GM18505 (cell line): Measurements from ENCODE around the gene KREMEN1.

ENCODE experiments used
- ATAC-seq: cut with Tn5 transposase; IDR thresholded peaks from one replicate; pipeline ENCODE4 v1.9.1; 2021; ENCODE audit not compliant: unreplicated experiment
- POLR2A ChIP-seq: IDR thresholded peaks from 4 replicates; pipeline ENCODE4 v1.6.1; 2011; ENCODE audit warnings: borderline replicate concordance; ENCODE audit not compliant: insufficient read depth, insufficient read length; ENCODE audit errors: extremely low read depth

KREMEN1 gene

DNA sequence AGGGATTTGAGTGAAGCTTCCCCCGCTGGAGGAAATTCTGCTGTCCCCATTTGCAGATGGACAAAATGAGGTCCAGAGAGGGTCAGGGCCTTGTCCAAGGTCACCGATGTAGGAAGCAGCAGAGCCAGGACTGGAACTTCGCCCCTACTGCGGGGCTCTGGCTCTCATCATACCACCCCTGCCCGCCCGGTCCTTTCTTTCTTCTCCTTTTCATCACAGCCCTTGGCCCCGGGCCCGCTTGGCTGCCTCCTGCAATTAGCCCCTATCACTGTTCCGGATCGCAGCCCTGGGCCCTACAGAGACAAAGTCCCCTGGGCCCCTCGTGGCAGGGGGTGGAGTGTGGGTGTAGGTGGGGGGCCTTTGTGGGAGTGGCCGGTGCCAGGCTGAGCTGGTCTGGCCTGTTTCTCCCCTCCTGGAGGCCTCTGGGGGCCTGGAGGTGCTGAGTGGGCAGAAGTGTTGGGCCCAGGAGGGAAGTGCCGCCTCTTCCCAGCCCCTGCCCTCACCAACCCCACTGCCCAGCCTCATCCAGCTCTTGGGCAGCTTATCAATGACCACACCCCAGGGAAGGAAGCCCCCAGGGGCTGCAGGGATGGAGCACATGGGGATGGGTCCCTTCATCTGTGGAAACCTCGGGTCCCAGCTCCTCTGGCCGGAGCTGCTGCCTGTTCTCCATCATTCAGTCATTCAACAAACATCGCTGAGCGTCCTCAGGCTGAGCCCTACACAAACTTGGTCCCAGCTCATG lies 136.2 kb downstream of the KREMEN1 start:
- no peak for ATAC-seq
- TF ChIP-seq POLR2A, result no peak

DNA sequence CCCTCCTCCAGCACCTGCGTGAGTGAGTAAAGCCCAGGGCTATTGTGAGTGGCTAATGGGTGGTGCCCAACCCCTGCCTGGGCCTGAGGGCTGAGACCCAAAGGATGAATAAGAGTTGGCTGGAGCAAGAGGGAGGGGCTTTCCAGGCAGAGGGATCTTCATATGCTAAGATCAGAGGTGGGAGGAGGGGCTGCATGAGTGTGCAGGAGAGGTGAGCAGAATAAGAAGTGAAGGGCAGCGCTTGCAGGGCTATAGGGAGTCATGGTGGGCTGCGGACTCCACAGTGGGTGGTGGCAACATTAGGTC lies 136.7 kb downstream of the KREMEN1 start:
- no peak for ATAC-seq
- TF ChIP-seq POLR2A, result no peak

DNA sequence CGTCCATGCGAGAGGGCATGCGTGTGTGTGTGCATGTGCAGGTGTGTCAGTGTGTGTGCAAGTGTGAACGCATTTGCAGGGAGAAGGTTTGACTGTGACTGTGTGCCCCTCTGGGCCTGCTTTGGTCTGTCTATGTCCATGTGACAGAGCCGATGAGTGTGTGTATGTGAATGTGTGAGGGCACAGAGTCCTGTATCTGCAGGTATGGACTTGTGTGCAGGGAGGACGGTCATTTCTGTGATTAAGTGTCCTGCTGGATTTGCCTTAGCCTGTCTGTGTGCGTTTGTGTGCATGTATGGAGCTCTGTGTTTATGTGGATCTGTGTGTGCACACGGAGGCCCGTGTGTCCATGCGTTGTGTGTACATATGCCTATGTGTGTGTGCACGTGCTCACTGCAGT lies 138.2 kb downstream of the KREMEN1 start:
- no peak for ATAC-seq
- TF ChIP-seq POLR2A, result no peak

DNA sequence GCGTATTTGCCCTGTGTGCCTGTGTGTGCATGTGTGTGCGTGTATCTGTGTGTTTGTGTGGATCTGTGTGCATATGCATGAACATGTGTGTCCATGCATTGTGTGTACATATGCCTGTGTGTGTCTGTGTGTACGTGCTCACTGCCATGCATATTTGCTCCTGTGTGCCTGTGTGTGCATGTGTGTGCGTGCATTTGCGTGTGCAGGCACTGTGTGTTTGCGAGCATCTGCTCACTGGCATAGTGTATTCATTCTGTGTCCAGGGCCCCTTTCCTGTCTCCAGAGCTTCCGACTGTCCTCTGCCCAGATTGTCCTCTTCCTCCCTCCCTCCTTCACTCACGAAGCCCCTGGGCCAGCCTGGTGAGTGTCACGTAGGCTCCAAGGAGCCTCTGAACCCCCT lies 138.6 kb downstream of the KREMEN1 start:
- no peak for TF ChIP-seq POLR2A
- ATAC-seq, result no peak

DNA sequence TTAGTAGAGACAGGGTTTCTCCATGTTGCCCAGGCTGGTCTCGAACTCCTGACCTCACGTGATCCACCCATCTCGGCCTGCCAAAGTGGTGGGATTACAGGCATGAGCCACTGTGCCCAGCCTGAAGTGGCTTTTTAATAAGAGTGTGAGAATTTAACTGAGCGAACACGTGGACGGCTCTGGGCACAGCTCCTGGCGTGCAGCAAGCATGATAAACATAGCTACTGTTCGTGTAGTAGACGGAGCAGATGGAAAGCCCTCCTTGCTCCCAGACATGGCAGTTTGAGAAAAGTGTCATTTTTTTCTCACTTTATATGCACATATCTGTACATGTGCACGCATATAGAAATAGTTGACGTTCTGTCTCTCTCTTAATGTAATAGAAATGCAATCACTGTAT lies 139.9 kb downstream of the KREMEN1 start:
- TF ChIP-seq POLR2A, result no peak
- ATAC-seq, result no peak

DNA sequence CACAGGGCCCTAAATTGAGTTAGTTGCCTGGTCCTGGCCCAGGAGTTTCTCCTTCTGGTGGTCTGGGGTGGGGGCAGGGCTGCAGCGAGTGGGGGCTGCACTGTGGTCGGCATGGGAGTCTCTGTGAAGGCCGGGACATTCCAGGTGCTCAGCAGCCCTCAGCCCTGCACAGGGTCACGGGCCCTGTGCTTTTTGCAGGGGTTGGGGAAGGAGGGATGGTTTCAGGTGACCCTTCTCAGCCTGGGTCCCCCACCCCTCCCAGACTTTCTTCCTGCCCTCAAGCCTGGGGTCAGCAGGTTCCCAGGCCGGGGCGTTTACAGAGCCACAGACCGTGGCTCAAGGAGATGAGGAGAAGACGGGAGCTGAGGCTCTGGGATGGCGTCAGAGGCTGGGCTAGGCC lies 140.7 kb downstream of the KREMEN1 start:
- TF ChIP-seq POLR2A, result no peak
- ATAC-seq, result no peak

DNA sequence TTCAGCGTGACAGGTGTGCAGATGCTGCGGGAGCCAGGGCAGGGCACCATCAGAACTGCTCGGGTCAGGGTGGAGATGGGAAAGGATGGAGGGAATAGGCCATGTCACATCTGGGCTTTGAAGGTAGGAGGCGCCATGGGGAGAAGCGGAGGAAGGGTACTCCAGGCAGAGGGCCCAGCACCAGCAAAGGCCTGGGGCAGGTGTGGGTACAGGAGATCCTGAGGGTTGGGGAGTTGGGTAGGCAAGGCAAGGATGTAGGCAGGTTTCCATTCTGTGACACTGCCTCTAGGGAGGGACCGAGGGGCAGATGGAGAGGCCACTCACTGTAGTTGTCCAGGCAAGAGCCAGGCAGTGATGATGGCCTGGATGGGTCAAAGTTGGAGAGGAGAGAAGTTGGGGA lies 141.4 kb downstream of the KREMEN1 start:
- ATAC-seq, result no peak
- no peak for TF ChIP-seq POLR2A

DNA sequence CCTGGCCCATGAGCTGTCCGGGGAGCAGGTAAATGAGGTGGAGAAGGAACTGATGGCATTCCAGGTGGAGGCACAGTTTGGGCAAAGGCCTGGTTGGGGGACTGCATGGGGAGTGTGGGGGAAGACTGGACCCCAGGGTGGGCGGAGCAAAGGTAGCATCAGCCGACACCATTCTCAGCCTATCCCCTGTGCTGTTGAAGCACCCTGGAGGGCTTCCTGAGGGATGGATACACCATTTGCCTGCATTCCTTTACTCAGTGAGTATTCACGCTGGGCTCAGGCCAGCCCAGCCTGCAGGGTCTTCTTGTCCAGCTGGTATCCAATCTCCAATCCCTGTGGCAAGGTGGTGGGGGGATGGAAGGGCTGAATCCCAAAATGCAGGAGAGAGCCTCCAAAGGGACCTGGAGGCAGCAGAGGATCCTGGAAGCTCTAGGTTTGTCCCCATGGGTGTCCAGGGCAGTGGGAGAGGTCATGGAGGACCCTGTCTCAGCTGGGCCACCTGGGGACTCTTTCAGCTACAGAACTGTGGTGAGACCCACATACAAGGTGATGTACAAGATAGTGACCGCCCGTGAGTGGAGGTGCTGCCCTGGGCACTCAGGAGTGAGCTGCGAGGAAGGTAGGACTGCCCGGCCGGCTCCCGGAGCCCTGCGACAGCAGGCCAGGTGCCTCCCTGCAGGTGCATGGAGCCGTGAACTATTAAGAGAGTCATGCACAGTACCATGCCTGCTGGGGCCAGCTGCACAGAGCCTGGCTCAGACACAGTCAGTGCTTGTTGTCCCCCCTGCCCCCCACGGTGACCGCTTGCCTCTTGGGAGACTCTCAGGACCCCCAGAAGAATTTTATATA lies 142.4 kb downstream of the KREMEN1 start:
- no peak for ATAC-seq
- no peak for TF ChIP-seq POLR2A

DNA sequence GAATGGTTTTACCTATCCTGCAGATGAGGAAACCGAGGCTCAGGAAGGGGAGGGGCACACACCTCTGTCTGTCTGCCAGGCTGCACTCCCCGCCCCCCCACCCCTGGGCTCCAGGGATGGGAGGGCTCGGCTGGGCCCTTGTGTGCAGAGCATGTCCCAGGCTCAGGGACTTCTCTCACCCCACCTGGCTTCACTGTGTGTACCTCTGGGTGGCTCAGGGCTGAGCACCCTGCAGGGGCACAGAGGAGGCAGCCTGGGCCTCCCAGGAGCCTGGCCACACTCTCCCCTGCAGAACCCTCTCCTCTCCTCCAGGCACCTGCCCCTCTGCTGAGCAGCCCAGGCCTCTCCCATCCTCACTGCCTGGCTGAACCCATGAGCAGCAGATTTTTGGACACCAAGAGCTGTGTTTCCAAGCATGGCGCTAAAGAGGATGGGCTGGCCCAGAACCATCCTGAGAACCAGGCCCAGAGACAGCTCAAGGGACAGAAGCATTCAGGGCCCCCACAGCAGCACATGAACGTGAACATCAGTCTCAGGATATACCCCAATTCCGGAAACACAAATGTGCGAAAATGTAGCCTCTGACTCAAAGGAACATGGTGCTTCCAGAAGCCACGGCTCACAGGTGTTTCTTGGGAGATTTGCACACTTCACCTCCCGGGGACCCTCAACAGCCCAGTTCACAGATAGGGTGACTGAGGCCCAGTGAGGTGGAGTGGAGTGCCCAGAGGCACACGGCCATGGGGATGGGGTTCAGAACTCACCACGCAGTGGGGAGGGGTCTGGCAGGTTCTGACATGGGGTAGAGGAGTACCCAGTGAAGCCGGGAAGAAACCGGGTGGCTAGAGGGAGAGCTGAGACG lies 143.4 kb downstream of the KREMEN1 start:
- no peak for TF ChIP-seq POLR2A
- ATAC-seq, result no peak

DNA sequence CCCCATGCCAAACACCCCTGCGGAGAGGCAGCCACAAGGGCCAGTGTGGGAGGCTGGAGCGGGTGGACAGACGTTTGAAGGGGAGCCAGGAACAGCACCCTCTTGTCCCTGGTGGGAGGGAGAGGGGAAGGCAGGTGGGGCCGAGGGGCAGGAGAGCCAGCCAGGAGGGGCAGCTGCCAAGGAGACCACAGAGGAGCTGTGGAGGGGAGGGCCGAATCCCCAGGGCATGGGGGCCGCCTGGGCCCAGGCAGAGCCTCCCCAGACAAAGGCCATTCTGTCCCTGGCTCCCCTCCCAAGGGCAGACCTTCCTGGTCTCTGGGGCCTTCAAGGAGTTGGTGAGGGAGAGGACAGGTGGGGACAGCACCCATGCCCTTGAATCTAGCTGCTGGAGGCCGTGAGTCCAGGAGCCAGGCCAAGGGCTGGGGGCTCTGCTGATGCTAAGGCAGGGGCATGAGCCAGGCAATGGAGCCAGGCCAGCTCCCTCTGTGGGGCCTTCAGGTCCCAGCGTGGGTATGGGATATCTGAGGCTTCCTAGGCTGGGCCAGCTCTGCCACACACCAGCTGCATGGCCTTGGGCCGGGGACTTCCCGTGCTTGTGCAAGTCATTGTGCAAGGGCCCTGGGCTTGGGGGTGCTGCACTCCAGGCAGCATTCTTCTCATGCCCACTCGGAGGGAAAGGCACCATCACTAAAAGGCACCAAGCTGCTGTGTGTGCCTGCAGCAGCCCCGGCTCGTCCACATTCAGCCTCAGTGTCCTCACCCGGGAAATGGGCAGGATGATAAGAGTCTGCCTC lies 144.2 kb downstream of the KREMEN1 start:
- TF ChIP-seq POLR2A, result no peak
- no peak for ATAC-seq
